NCI-H82 treated with DMSO at 0.1 percent for 48 hours (cell line): Measurements from ENCODE around the gene MAD2L2.

Source experiments
- DNase-seq: peaks from one replicate; lab custom pipeline; 2025; ENCODE audit not compliant: unreplicated experiment; lab: John Stamatoyannopoulos, UW

Gene MAD2L2

DNA sequence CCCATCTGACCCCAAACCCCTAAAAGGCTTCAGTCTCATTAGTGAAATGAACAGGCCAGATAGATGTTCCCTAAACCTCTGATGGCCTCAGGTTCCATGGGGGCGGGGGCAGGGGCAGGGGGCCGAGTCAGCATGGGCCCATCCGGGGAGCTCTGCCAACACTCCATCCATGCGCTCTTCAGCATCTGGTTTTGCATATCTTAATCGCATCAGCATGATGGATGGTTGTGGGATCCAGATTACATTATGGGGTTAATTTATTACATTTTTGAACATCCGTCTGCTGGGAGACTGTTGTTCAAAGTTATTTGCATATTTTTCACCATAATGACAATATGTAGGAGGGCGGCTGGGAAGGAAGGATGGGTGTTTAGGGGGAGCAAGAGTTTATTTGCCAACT is 3.1 kb upstream of the MAD2L2 start:
- peak; percentile 86 for DNase-seq

GRCh38 chr1:11682799-11683198 is 1.9 kb upstream of the MAD2L2 start:
- DNase-seq = no peak

GRCh38 chr1:11682287-11682771 is 1.4 kb upstream of the MAD2L2 start:
- DNase-seq = no peak

GRCh38 chr1:11680270-11681070 is 478 bp downstream of the MAD2L2 start:
- DNase-seq = no peak

DNA sequence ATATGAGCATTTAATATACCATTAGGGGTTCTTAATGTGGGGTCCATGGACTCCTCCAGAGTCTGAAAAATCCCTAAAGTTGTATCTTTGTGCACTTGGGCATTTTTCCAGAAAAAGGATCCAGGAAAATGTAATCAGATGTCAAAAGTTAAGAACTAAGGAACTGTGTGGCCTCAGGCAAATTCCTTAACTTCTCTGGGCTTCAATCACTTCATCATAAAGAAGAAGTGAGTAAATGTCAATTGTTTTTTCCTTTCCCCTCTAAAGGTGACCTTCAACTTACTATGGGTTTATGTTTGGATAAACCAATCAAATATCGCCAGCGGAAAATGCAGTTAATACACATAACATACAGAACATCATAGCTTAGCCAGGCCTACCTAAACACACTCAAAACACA is 2.5 kb downstream of the MAD2L2 start:
- no peak for DNase-seq

DNA sequence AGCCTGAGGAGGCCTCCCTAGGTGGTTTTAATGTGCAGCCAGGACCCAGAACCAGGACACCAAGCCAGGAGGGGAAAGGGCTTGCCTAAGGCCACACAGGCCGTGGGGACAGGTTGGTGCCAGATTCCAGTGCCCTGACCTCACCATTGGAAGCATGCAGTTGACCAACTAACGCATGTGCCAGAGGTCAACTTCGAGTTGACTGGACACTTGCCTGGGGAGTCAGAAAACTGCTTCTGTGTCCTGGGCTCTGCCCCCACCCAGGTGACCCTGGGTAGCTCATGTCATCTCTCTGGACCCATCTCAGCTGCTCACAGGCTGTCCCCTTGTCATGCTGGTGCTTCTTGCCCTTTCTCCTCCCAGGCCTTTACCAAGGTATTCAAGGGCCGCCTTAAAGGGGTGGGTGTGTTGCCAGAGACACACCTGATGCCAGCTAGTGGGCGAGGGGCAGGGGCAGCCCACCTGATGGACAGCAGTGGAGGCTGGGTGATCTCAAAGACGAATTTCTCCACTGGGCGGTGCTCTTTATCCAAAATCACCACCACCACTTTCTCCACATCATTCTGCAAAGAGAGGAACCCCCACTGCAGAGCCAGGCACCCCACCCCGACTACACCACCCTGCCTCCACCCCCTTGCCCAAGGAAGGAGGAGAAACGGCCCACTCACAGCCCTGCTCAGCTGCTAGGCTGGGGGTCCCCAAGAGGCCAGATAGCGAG is 4.4 kb downstream of the MAD2L2 start:
- no peak for DNase-seq

DNA sequence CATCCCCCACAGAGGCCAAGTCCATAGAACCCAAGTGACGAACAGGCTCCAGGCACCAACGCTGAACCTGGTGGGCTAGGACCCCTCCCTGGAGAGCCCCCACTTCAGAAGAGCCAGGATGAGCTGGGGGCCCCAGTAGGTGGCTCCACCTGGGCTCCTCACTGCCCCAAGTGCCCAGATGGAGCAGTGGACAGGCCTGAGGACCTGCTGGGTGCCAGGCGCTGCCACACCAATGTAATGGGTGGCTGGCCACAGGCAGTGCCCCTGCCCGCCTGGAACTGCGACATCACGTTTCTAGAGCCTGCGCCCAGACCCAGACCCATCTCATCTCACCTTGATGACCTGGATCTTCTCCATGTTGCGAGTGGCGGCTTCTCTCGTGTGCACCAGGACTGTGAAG is 5.6 kb downstream of the MAD2L2 start:
- DNase-seq = no peak

DNA sequence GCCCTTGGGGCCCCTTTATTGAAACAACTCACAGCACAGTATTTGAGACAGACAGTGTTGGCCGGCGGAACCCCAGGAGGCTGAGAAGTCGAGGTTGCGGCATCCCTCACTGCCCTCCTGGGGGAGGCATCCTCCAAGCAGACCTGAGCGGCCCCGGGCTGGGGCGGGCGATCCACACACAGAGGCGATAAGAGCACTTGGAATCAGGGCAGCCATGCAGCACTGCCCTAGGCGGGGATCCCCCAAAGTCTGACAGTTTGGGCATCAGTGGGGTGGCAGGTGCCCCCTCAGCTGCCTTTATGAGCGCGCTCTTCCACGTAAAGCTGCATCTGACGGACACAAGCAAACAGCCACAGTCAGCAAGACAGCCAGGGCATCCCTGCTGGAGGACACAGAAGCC is 6.5 kb downstream of the MAD2L2 start:
- DNase-seq = no peak

- DNase-seq = no peak
Observed at GRCh38 chr1:11673089-11673769, 7.7 kb downstream of the MAD2L2 start.

- DNase-seq = no peak
Observed at GRCh38 chr1:11671544-11672286, 9.2 kb downstream of the MAD2L2 start.

DNA sequence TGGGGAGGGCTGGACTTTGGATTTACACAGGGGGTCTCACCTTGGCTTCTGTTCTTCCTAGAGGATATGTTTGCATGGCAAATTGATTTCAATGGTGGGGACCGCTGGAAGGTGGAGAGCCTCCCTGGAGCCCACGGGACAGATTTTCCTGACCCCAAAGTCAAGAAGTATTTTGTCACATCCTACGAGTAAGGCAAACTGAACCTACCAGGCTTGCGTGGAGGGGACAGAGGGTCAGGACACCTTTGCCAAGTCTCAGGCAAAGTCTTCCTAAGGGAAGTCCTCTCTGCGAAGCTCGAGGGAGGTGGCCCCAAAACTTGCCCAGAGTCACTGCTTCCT is 9.8 kb downstream of the MAD2L2 start:
- DNase-seq = no peak

GRCh38 chr1:11670747-11671146 is 10.2 kb downstream of the MAD2L2 start:
- no peak for DNase-seq

DNA sequence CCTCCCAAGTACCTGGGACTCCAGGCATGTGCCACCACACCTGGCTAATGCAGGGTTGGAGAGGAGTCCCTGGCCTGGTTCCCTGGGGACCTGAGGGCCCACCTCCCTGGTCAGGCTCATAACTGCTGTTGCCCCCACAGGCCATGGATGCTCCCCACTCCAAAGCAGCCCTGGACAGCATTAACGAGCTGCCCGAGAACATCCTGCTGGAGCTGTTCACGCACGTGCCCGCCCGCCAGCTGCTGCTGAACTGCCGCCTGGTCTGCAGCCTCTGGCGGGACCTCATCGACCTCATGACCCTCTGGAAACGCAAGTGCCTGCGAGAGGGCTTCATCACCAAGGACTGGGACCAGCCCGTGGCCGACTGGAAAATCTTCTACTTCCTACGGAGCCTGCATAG is 12.4 kb downstream of the MAD2L2 start:
- DNase-seq = no peak

DNA sequence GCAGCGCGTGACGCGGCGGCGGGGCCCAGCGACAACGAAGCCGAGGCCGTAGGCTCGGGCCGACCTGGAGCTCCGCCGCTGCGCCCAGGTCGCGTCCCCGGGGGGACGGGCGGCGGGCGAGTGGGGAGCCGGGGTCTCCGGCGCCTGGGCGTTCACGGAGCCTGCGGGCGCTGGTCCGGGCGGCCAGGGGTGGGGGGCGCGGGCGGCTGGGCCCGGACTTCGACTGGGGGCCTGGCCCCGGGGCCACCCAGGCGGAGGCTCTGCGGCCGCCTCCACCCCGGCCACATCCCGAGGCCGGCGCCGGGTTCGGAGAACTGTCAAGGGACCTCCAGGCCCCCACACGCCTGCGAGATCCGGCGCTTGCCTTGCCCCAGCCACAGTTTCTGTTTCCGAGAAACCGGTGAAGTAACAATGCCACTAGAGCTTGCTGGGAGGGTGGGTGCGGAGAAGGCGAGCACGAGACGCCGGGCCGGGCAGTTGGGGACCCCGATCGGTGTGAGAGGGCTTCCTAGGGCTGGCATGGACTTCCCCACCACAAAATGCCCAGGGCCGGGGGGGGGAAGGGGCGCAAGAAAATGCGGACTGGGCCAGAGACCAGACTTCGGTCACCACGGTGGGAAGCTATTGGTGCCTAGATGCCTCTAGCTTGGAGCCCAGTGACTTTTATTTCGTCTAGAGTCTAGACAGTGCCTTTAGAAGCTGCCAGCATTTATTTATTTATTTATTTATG is 16.4 kb downstream of the MAD2L2 start:
- no peak for DNase-seq

- no peak for DNase-seq
Observed at GRCh38 chr1:11661103-11661502, 19.8 kb downstream of the MAD2L2 start.

DNA sequence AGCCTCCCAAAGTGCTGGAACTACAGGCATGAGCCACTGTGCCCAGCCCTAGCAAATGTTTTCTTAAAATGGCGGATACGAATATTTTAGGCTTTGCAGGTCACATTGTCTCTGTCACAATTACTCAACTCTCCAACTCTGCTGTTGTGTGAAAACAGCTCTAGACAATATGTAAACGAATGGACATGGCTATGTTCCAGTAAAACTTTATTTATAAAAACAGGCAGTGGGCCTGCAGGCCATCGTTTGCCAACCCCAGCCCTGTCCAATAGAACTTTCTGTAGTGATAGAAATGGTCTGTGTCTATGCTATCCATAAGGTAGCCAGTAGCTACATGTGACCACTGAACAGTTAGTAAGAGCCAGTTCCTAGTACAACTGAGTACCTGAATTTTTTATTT is 21.2 kb downstream of the MAD2L2 start:
- DNase-seq = no peak

DNA sequence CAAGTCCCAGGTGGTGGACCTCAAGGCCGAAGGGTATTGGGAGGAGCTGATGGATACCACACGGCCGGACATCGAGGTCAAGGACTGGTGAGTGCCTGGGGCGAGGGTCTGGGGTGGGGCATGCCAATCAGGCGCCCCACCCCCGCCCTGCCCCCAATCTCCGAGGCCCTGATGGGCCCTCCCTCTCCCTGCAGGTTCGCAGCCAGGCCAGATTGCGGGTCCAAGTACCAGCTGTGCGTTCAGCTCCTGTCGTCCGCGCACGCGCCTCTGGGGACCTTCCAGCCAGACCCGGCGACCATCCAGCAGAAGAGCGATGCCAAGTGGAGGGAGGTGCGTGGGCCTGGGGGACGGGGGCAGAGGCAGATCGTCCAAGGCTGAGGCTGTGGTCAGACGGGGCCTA is 22.4 kb downstream of the MAD2L2 start:
- no peak for DNase-seq

DNA sequence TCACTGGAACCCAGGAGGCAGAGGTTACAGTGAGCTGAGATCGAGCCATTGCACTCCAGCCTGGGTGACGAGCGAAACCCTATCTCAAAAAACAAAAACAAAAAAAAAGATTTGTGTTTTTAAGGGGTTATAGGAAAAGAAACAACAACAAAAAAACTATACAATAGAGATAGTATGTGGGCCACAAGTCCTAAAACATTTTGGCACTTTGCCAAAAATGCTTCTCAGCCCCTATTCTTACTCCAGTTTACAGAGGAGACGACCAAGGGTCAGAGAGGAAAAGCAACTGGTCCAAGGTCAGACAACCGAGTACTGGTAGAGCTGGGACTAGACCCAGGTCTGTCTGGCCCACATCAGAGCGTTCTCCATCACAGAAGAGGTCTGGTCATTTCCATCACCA is 23.3 kb downstream of the MAD2L2 start:
- no peak for DNase-seq

DNA sequence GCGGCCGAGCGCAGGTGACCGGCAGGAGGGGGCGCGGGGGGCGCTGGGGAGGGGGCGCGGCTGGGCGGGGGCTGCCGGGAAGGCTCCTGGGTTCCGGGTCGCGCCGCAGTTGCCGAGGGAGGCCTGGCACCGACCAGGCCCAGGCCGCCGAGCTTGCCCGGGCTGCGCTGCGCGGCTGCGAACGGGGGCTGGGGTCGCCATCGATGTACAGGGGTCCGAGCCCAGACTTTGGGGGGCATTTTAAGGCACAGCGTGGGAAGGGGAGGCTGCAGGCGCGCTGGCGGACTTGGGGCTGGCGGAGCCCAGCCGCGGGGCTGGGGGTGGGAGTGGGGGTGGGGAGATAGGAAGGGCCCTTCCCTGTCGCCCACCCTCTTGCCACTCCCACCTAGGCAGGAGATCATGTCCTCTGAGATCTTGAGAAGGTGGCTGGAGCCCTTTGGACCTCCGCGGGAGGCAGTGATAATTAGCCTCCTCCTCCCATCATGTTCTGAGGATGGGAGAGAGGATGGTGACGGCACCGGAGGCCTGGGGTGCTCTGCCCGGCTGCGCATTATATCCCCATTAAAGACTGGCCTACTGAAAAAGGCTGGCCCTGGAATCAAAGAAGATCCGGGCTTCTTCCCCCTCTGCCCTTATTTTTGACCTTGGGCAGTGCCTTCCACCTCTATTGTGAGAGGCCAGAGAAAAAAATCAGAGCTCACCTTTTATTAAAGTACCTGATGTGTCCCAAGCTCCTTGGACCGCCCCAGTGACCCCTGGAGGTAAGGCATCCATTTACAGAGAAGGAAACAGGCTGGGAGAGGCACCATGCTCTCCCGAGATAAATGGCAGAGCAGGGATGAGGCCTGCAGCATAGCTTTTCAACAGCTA is 25.8 kb downstream of the MAD2L2 start:
- DNase-seq = no peak
